ENCODE results near the gene ST13. TPM values are rescaled to one million over a fixed set of nuclear protein-coding genes. Genes with fewer than 3 reads are reported as not detected.

The ST13 gene
- total and polyA plus RNA-seq, 9 of the 15 experiments (the other 6 are each of a cell fraction or from before 2014, with no cell fraction given), result 53.6 to 311 (median 195) TPM

DNA sequence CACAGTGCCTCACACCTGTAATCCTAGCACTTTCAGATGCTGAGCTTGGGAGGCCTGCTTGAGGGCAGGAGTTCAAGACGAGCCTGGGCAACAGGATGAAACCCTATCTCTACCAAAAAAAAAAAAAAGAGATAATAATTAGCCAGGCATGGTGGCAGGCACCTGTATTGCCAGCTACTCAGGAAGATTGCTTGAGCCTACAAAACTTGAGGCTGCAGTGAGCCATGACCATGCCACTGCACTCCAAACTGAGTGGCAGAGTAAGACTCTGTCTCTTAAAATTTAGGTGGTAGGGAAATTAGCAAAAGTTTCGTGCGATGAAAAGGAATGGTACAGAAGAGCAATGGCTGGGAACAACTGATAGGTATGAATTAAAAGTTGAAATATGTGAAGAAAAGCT lies 18.0 kb downstream of the ST13 start:
- Histone ChIP-seq H3K4me1 (replicated peaks in 1 of 2; ENCODE audit: control insufficient read depth in 2 of 2, insufficient read depth in 2 of 2, low read length in 2 of 2) (no peaks in the 10 kb centered on the region; a peak in 1 of 5 replicates), H3K79me2 (ENCODE audit: control insufficient read depth, insufficient read depth, low read length) (peaks cover 37% of the 10 kb centered on the region), H3K27me3 (ENCODE audit: control insufficient read depth in 2 of 2, insufficient read depth in 2 of 2, low read length in 2 of 2) (no peaks in the 10 kb centered on the region), H3K27ac (ENCODE audit: extremely low read depth, low read depth, low read length) (no peak overlapping the region), H3K36me3 (ENCODE audit: control insufficient read depth, insufficient read depth, low read length) (peaks cover 89% of the 10 kb centered on the region), H3K4me3 (no peak overlapping the region), H2AFZ (ENCODE audit: low read depth, low read length) (no peak overlapping the region), H3K9me1 (ENCODE audit: control insufficient read depth, insufficient read depth, low read length) (no peaks in the 10 kb centered on the region), H4K20me1 (replicated peaks; ENCODE audit: control insufficient read depth, insufficient read depth, low read length) (no peaks in the 10 kb centered on the region), H3K9ac (ENCODE audit: insufficient read depth in 1 of 2, low read depth in 2 of 2, low read length in 2 of 2) (no peak overlapping the region), H3K9me3 (replicated peaks; ENCODE audit: control insufficient read depth, insufficient read depth, low read depth, low read length) (no peaks in the 10 kb centered on the region), H3K4me2 (ENCODE audit: insufficient read depth, low read length) (no peak overlapping the region)
- intact Hi-C loops (cut with micrococcal nuclease) (no loop called here), in situ Hi-C loops (cut with MboI) (no loop called here)
- 96% methylated on average over 2 of the region's 3 CpGs for WGBS (ENCODE audit: insufficient coverage, low coverage, missing lambda C conversion rate)
- POLR2A ChIA-PET, result interaction anchor here (0.9 to 1.0 kb wide), 2 partner anchors 8 to 12 kb away, joined by 3 read pairs; no protein-coding TSS in a partner anchor
- BruUV-seq (replicated peaks), result no TSS peak
- CTCF ChIA-PET (ENCODE audit: low intra/inter-chr PET ratio), result no interaction called here
- ATAC-seq (no peak), FAIRE-seq (no peak), DNase-seq (ENCODE audit: extremely low read depth in 1 of 4, low spot score in 3 of 4) (no peak)
- TF ChIP-seq, protein P1, sequence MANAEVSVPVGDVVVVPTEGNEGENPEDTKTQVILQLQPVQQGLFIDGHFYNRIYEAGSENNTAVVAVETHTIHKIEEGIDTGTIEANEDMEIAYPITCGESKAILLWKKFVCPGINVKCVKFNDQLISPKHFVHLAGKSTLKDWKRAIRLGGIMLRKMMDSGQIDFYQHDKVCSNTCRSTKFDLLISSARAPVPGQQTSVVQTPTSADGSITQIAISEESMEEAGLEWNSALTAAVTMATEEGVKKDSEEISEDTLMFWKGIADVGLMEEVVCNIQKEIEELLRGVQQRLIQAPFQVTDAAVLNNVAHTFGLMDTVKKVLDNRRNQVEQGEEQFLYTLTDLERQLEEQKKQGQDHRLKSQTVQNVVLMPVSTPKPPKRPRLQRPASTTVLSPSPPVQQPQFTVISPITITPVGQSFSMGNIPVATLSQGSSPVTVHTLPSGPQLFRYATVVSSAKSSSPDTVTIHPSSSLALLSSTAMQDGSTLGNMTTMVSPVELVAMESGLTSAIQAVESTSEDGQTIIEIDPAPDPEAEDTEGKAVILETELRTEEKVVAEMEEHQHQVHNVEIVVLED (CRISPR knock-in tag; IDR thresholded peaks at IDR 0.05), result no peak
- TF ChIP-seq ESRRB (CRISPR knock-in tag; IDR thresholded peaks at IDR 0.05; ENCODE audit: borderline replicate concordance) (no peak), RFX5 (IDR thresholded peaks at IDR 0.05; ENCODE audit: low read depth, low read length) (no peak), SAFB2 (IDR thresholded peaks at IDR 0.05; ENCODE audit: borderline replicate concordance, low read depth, low read length, severe bottlenecking) (no peak), SMAD4 (CRISPR knock-in tag; conservative IDR thresholded peaks at IDR 0.05) (no peak)
- TF ChIP-seq, protein P2, sequence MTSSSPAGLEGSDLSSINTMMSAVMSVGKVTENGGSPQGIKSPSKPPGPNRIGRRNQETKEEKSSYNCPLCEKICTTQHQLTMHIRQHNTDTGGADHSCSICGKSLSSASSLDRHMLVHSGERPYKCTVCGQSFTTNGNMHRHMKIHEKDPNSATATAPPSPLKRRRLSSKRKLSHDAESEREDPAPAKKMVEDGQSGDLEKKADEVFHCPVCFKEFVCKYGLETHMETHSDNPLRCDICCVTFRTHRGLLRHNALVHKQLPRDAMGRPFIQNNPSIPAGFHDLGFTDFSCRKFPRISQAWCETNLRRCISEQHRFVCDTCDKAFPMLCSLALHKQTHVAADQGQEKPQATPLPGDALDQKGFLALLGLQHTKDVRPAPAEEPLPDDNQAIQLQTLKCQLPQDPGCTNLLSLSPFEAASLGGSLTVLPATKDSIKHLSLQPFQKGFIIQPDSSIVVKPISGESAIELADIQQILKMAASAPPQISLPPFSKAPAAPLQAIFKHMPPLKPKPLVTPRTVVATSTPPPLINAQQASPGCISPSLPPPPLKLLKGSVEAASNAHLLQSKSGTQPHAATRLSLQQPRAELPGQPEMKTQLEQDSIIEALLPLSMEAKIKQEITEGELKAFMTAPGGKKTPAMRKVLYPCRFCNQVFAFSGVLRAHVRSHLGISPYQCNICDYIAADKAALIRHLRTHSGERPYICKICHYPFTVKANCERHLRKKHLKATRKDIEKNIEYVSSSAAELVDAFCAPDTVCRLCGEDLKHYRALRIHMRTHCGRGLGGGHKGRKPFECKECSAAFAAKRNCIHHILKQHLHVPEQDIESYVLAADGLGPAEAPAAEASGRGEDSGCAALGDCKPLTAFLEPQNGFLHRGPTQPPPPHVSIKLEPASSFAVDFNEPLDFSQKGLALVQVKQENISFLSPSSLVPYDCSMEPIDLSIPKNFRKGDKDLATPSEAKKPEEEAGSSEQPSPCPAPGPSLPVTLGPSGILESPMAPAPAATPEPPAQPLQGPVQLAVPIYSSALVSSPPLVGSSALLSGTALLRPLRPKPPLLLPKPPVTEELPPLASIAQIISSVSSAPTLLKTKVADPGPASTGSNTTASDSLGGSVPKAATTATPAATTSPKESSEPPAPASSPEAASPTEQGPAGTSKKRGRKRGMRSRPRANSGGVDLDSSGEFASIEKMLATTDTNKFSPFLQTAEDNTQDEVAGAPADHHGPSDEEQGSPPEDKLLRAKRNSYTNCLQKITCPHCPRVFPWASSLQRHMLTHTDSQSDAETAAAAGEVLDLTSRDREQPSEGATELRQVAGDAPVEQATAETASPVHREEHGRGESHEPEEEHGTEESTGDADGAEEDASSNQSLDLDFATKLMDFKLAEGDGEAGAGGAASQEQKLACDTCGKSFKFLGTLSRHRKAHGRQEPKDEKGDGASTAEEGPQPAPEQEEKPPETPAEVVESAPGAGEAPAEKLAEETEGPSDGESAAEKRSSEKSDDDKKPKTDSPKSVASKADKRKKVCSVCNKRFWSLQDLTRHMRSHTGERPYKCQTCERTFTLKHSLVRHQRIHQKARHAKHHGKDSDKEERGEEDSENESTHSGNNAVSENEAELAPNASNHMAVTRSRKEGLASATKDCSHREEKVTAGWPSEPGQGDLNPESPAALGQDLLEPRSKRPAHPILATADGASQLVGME (CRISPR knock-in tag; IDR thresholded peaks at IDR 0.05), result no peak

Measured in K562 (cell line).